Neural cell (in vitro differentiated cells): Measurements from ENCODE around the gene PLD1.

ENCODE experiments used
- CTCF ChIP-seq: fragments of 450-650 bp; IDR thresholded peaks from 2 replicates; pipeline ENCODE4 v1.5.1; 2014; ENCODE audit warnings: antibody characterized with exemption, mild to moderate bottlenecking, moderate library complexity; ENCODE audit not compliant: poor library complexity, severe bottlenecking
- EZH2 ChIP-seq: fragments of 200-600, 300-800 bp; shearing (Covaris generic), sonication (generic); IDR thresholded peaks from 2 replicates; pipeline ENCODE4 v1.6.1; 2014; ENCODE audit warnings: antibody characterized with exemption, low read length, borderline replicate concordance, mild to moderate bottlenecking; ENCODE audit not compliant: insufficient read depth, poor library complexity, severe bottlenecking
- MXI1 ChIP-seq: fragments of 450-650 bp; conservative IDR thresholded peaks from 2 replicates; pipeline ENCODE4 v1.6.1; 2014; ENCODE audit warnings: antibody characterized with exemption, mild to moderate bottlenecking; ENCODE audit not compliant: poor library complexity, severe bottlenecking
- RAD21 ChIP-seq: fragments of 450-650 bp; conservative IDR thresholded peaks from 2 replicates; pipeline ENCODE4 v1.6.1; 2014; ENCODE audit warnings: antibody characterized with exemption, mild to moderate bottlenecking, moderate library complexity
- REST ChIP-seq: IDR thresholded peaks from 2 replicates; pipeline ENCODE4 v1.6.1; 2012; ENCODE audit warnings: borderline replicate concordance
- TAF1 ChIP-seq: IDR thresholded peaks from 2 replicates; pipeline ENCODE4 v1.6.1; 2012; ENCODE audit warnings: low read depth

GRCh38 chr3:171801738-171802589, 8.3 kb downstream of the PLD1 start:
- TF ChIP-seq CTCF (no peak), EZH2 (no peak), TAF1 (no peak), REST (no peak), MXI1 (no peak), RAD21 (no peak)
